ENCODE measurements around the gene FOXO6.
A peak's percentile ranks its signal among the peaks of the same experiment; 100 is the strongest.

FOXO6 gene

DNA sequence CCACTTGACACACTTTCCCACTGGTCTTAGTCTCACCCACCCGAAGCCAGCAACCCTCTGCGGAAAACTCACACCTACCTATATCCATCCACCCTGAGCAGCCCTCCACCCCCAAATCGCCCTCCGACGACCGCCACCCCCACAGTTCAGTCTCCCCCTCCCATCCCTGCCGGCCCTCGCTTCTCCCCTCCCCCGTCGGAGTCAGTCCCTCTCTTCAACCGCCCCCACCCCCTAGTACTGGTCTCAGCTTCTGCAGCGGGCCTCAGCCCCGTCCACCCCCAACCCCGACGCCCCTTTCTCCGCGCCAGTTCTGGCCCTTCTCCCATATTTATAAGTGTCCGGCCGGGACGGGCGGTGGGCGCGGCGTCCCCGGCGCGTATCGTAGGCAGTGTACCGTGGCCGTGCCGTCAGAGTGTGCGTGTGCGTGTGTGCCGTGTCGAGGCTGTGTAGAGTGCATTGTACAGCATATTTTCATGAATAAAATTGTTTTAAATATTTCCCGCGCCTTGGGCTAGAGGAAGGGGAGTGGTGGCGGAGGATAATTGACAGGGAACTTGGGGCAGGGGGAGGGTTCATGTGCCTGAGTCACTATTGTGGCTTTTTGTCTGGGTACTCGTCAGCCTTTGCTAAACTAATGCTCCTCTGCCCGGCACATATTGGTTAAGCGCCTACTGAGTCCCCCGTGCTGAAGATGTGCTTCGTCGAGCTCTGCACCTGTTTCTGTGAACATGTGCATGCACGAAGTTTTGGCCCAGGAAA is 22.0 kb downstream of the FOXO6 start:
- DNase-seq (ENCODE audit: low spot score) = no peak

DNA sequence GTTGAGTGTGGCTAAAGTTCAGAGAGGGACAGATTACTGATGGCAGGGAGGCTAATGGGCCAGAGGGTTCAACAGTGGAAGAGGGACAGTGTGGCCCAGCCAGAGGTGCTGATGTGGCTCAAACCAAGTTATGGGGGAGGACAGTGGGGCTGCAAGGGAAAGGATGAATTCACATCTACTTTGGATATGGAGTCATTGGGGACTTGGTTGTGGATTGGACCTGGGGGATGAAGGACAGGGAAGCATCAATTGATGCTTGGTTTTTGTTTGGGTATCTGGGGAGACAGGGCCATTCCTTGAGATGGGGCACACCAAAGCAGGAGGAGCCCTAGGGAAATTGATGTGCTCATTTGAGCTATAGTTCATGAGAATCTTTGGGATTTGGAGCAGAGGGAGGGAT is 23.3 kb downstream of the FOXO6 start:
- no peak for DNase-seq (ENCODE audit: low spot score)

DNA sequence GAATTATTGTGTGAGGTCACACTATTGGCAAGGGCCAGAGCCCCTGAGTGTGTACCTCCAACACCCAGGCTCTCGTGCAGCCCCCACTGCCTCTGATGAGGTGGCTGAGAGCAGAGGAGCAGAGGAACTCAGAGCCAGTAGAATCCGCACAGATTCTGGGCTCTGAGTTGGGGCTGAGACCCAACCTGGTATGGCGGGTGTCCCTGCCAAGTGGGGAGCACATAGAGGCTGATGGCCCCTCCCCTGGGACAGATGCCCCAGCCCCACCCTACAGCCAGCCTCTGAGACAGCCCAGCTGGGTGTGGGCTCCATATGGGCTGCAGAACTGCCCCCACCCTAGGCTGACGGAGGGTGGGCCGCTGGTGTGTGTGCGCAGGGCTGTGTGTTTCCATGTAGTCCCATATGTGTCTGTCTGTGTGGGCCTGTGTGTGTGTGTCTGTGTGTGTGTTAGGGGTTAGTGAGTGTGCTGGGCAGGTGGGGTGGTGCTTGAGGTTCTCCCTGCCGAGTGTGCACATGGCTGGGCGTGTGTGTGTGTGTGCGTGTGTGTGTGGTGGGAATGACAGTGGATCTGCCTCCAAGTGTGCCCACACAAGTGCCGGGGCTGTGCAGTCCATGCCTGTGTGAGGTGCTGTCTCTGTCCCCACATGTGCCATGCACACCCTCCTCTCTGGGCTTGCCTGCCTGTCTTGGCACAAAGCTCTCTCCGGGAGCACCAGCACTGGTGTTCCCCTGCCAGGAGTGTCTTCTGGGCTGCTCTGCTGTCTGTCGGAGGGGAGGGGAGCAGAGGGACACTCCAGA is 24.4 kb downstream of the FOXO6 start:
- DNase-seq (ENCODE audit: low spot score) = no peak

DNA sequence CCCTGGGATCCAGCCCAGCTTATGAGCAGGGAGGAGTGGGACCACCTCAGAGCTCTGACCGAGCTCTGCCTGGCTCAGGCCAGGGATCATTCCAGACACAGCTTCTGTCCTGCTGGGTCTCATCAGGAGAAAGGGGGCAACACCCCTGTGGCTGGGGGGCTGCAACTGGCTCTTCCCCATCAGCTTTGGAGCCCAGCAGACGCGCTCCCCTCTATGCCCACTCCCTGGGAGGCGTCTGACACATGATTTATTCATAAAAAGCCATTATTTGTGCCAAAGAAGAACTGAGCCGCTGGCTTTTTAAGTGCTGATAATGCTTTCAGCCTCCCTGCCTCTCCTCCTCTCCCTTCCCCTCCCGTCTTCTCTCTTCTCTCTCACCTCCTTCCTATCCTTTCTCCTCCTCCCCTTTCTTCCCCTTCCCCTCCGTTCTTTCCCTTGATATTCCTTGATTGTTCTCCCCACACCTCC is 25.0 kb downstream of the FOXO6 start:
- DNase-seq (ENCODE audit: low spot score) = no peak

DNA sequence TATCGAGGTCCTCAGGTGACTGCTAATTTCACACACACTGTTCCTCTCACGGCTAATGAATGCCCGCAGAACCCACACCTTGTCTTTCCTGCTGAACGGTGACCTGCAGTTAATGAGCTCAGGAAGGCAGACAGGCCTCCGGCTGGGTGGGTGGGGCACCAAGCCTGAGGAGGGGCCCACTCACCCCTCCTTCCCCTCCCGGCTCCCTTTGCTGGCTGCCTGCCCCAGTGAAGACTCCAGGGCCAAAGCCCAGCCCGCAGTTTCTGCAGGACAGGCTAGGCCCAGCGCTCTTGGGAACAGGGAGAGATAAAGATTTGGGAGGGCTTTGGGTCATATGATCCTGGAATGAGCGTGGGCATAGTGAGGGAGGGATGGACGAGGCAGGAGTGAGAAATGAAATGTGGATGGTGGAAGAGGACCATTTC is 26.4 kb downstream of the FOXO6 start:
- peak; percentile 49 for DNase-seq (ENCODE audit: low spot score)

DNA sequence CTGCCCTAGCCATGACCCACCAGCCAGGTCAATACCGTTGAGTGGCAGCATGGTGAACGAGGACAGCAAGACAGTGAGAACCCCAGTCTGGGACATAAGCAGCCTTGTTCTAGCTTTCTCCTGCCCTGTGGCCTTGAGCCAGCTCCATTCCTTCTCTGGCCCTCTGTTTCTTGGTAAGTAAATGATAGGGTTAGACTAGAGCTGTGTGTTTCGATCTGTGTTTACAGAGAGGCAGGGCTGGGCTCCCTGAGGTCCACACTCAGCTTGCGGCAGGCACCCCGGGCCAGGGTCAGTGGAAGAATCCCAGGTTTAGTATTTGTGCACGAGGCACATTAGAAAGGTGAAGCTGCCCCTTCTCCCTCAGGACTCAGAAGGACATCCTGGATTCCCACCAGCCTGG is 27.3 kb downstream of the FOXO6 start:
- DNase-seq (ENCODE audit: low spot score) = no peak

DNA sequence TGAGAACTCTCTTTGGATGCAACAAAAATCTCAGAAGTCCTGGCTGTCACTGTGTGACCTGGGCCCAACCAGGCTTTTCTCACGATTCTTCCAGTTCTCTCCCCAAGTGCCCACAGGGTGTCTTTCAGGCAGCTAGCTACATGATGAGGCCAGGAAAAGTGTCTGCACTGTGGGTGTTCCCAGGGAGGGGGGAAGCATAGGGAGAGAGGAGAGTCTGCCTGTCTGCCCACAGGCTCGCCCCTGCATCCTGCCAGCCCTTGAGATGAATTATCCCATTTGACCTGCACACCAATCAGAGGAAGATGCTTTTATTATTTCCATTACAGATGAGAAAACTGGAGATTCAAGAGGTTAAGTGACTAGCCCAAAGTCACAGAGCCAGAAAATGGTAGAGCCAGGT is 27.8 kb downstream of the FOXO6 start:
- DNase-seq (ENCODE audit: low spot score) = no peak

DNA sequence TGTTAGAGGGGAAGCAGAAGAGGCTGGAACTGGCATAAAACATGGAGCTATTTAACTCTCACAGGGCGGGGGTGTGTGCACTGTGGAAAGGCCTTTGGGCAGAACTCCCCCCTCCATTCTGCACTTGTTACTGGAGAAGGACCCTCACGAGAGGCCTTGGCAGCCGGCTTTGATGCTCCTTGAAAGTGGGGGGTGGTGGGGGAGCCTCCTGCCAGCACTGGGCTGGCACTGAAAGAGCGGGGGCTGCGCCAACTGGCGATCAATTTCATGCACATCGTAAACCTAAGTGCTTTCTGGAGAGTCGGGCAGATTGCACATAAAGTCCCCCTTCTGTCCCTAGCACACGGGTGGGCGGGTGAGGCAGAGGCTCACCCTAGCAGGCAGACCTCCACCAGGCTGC is 28.9 kb downstream of the FOXO6 start:
- no peak for DNase-seq (ENCODE audit: low spot score)

DNA sequence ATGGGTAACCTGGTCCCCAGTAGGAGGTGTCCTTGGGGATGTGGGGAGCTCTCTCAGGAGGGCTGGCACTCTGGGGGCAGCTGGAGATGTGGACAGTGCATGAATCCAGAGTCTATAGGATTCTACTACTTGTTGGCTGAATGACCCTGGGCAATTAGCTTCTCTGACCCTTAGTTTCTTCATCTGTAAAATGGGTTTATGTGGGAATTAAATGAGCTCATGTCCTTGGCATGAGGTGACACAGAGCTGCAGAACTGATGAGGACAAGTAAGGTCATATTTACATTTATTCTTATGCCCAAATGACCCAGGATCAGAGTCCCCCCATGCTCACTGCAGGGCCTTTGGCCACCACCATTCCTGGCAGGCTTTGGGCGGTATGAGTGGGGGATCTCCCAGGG is 29.3 kb downstream of the FOXO6 start:
- no peak for DNase-seq (ENCODE audit: low spot score)

DNA sequence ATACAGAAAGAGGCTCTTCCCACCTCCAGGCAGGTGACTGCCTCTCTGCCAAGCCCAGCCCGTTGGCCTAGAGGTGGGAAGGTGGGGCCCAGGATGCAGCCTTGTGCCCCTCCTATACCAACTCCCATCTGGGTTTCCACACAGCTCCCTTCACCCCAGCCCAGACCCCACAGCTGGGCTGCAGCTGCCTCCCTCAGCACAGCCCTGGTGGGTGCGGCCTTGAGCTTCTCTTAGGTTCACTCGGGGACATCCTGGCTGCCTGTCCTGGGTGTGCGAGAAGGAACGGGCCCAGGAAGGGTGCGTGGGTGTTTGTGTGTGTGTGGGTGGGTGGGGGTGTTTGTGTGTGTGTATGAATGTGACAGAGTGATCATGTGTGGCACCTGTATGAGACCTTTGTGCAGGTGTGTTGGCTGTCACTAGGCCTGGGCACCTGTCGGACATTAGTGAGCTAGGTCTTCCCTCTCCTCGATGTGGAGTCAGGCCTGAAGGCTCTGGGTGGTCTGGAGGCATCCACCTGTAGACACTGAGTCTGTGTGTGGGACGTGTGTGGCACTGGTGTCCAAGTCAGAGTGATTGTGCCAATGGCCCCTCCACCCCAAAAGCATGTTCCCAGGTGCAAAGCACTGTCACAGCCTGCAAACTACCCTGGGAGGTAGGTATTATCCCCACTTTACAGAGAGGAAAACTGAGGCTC is 30.7 kb downstream of the FOXO6 start:
- no peak for DNase-seq (ENCODE audit: low spot score)

DNA sequence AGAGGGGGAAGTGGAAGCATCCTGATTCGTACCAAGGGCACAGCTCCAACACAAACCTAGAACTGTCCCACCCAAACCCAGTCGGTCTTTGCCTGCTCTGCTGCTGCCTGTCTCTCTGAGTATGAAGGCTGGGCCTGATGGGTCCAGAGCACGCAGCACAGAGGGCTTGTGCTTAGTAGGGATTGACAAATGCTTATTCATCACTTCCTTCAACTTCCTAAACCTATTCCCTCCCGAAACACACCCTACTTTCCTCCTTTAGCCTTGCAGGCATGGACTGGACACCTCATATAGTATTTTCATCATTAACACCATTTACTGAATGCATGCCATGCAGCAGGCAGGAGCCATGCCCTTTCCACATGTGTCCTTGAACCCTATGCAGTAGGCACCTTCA is 31.3 kb downstream of the FOXO6 start:
- no peak for DNase-seq (ENCODE audit: low spot score)

DNA sequence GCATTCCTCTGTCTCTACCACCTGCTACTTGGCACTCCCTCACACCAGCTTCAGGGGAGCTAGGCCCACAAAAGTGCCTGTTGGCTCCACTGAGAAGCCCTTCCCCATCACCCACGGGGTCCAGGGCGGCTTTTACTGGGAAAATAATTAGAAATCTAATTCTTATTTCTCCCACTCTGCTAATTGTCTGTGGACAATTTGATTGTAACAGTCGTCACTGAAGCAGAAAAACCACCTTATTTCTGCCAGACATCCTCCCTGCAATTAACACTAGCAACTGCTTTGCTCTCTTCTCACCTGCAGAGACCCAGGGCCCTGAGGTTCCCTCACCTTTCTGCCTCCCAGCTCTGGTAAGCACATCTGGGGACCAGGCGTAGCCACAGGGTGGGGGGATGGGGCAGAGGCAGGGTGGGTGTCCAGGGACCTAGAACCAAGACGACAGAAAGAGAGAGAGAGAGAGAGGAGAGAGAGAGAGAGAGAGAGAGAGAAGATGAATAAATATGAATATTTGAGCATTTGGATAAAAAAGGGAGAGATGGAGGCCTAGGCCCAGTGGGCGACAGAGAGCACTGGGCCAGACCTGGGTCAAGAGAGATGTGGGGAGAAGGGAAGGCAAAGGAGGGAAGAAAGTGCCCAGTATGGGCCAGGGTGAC is 32.6 kb downstream of the FOXO6 start:
- DNase-seq (ENCODE audit: low spot score) = no peak

DNA sequence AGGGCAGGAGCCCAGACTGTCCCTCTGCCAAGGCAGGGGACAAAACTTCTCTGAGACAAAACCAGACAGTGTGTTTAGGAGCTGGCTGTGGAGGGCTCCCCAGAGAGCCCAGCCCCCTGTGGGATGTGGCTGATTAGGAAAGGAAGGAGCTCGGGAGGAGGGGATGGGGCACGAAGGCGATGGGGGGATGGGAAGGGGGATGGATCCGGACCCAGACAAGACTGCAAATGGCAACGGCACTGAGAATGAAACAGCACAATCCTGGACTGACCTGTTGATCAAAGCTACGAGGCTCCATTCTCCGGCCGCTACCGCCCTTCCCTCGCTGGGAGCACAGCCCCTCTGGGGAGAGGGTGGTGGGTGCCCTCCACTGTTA is 33.1 kb downstream of the FOXO6 start:
- DNase-seq (ENCODE audit: low spot score) = no peak

DNA sequence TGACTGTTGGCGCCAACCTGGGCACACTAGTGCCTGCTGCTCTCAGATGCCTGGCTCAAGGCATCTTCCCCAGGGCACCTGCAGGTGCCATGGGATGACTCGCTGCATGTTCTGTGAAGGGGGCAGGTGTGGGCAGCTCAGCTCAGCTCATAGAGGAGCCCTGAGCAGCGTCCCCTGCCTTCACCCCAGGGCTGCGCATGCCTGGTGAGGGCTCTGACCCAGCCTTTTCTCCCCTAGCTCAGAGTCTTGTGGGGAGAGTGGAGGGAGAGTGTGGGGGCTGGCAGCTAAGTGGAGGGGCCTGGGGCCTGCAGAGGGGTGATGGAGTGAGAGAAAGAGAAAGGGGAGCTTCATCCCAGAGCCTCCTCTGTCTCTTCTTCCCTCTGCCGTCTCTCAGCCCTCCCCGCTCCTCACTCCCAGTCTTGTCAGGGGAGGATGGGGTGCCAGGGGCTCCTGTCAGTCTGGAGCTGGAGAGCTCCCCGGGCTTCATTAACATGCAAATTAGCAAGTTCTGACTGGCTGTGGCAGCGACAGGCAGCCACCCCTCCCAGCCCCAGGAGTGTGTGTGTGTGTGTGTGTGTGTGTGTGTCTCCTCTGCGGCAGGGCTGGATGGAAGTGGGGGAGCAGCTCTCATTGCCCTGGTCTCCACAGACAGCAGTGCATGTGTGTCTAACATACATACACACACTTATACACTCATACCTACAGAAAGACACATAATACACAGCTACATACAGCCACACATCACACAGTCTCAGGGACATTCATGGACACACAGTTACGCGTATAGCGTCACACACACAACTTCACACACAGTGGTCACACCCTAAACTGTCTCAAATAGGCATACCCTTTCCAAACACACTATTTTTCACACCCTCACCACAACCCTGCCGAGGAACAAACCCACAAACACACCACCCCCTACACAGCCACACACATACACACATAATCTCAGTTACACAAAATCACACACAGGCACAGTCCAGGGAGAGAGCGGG is 34.0 kb downstream of the FOXO6 start:
- DNase-seq (ENCODE audit: low spot score) = peak; percentile 14

DNA sequence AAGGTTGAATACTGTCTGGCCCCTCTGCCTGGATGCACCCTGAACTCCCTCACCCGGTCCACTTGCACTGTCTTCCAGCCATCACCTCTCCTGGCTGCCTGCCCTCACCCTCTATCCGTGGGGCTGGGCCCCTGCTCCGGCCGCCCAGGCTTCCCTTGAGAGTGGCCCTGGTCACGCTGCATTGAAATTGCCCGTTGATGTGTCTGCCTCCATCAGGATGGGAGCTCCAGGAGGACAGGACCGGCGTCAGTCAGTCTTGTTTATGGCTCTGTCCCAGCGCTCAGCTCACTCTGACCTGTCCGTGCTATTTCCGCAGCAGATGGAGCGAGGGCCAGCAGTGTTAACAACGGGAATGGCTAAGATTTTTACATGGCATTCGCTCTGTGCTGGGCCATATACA is 34.9 kb downstream of the FOXO6 start:
- DNase-seq (ENCODE audit: low spot score) = no peak

DNA sequence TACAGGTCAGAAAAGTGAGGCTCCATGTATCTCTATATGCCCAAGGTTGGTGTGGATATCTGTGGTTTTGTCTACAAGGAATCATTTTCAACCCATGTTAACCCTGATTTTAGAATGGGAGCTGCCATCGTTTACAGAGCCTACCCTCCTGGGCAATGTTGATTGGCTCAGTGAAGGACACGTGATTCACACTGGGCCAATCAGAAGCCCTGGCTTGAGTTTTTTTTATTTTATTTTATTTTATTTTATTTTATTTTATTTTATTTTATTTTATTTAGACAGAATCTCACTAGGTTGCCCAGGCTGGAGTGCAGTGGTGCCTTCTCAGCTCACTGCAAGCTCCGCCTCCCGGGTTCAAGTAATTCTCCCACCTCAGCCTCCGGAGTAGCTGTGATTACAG is 35.8 kb downstream of the FOXO6 start:
- no peak for DNase-seq (ENCODE audit: low spot score)

DNA sequence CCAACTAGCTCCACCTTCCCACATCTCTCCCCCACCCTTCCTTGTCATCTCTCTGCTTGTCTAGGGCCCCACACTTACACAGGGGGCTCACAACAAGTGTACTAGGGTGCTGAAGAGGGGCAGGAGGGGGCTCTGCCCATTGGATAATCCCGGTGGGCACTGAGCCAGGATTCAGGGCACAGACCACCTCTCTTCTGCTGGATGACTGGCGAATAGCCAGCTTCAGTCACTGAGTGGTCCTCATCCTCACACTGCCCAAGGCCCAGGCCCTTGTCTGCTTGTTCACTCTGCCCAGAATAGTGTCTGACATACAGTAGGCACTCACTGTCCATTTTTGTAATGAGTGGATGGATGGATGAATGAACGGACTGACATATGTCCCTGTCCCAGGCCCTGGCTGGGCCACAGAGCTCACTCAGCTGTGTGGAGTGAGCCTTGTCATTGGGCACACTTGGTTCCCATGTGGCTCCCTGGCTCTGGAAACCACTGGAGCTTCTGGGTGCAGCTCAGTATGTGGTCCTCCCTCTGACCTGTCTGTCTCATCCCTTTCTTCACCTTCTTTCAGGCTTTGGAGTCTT is 36.6 kb downstream of the FOXO6 start:
- DNase-seq (ENCODE audit: low spot score) = no peak

DNA sequence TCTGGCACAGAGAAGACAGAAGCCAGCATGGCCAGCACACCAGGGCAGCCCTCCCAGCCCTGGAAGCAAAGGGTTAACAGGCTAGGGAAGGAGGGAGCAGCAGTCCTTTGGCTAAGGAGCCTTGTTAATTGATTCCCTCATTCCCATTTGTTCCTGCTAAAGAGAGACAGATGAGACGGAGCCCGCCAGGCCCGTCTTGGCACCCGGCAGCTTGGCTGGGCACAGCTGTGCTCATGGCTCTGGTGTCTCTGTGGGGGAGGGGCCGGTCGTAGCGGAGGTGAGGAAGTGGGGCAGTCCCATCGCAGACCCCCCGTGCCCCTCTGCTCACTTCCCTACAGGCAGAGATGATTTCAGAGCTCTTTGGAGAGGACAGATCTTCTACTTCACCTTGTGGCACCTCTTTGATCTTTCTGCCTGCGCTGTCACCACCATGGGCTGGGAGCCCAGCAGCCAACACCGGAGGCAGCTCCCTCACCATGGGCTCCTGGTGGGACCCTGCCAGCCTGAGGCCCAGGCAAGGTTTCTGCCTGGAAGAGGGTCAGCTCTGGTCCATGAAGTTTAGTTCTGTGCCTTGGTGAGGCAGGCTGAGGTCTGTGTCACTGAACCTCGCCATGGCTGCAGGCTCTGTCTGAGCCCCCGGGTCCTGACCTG is 38.0 kb downstream of the FOXO6 start:
- DNase-seq (ENCODE audit: low spot score) = no peak

DNA sequence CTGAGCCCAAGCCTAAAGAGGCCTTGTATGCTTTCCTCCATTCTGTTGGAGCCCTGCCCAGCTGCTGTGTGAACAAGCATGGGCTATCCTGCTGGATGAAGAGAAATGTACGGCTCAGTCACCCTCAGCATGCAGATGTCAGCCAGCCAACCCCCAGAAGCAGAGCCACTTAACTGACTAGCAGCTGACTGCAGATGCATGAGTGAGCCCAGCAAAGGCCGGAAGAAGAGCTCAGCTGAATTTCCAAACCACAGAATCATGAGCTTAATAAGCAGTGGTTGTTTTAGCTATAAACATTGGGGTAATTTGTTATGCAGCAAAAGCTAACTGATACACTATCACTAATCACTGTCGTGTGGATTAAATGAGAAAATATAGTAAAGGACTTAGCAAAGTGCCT is 39.0 kb downstream of the FOXO6 start:
- no peak for DNase-seq (ENCODE audit: low spot score)

DNA sequence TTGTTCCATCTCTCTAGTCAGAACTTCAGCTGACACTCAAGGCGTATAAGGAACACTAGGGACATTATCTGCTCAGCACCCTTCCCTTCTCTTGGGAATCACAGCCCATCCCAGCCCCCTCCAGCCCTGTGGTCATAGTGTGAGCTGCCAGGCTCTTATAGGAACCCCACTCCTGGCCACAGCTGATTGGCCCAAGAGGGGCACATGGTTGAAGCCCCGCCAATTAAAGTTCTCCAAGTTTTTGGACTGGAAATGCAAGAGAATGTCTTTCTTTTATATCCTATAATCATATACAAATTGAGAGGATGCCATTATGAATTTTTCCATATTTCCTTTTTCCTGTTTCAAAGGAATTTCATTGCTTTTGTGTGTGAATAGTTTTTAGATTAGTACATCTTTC is 40.7 kb downstream of the FOXO6 start:
- no peak for DNase-seq (ENCODE audit: low spot score)

Measured in SW480 (cell line).